Activated CD4-positive, alpha-beta T cell treated with anti-CD3 and anti-CD28 coated beads, Interleukin-2, amount 50 U/mL, for 16 hours (primary cell): Measurements from ENCODE around the gene DCST2.

ENCODE experiments used
- DNase-seq: peaks from one replicate; pipeline ENCODE4 v3.0.0-alpha.2; 2020

The DCST2 gene

DNA sequence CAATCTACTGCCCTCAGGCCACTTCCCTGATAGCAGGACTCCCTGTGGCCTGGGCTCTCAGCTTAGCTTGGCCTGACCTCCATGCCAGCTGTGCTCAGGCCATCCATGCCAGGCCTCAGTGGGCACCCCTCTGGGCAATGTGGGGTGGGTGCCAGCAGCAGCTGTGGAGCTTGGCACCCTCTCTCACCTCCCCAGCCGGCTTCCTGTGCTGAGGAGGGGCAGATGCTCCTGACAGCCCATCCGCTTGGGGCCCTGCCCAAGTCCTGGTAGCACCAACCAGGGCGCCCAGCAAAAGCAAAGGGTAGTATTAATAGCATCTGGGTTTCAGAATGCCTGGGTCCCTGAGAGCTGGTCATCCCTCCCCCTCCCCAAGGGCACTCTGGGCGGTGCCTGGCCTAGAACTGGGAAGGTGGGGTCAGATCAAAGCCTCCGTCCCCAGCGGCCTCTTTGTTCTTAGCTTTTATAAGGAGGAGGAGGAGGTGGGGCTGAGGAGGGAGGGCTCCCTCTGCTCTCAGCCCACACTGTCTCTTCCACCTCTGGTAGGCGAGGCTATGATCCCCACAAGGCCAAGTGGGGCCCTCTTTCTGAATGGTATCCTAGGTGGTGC lies 36.1 kb upstream of the DCST2 start:
- no peak for DNase-seq

GRCh38 chr1:155068599-155068998 lies 35.0 kb upstream of the DCST2 start:
- no peak for DNase-seq

DNA sequence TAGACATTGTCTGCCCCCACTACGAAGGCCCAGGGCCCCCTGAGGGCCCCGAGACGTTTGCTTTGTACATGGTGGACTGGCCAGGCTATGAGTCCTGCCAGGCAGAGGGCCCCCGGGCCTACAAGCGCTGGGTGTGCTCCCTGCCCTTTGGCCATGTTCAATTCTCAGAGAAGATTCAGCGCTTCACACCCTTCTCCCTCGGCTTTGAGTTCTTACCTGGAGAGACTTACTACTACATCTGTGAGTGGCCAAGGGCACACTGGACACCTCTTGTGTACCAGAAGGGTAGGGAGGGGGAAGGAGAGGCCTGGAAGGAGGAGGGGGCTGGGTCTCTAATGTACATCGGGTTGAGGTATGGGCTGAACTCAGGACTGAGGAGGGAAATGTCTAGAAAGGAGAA lies 33.2 kb upstream of the DCST2 start:
- no peak for DNase-seq

- no peak for DNase-seq
Observed at GRCh38 chr1:155064832-155065429, 31.4 kb upstream of the DCST2 start.

DNA sequence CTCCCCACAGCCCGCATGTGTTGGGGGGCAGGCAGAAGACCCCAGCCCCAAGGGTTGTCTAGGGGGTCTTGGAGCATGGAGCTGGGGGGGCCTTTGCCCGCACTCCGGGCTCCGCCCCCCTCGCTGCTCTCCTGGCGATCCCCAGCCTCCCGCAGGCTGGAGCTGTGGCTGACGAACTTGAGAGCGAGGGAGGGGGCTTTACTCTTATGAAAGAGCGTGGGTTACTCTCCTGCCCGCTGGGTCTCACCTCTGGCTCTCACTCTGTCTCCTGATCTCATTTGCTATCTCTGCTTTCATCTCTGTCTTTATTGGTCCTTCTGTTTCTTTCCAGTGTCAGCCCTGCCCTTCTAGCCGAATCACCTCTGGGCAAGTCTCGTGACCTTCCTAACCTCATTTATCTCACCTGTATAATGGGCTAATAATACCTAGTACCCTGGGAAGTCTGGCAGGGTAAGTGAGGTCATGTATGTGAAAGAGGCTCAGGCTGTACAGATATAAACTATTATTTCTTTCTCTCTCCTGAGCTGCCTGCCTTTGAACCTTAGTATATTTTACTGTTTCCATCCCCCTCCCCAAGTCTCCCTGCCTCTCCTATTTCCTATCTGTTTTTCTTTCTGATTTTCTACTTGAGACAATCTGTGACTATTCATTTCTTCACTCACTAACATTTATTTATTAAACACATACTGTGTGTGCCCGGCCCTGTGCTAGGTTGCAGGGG lies 30.7 kb upstream of the DCST2 start:
- DNase-seq: no peak

- DNase-seq: peak; percentile 86
Observed at GRCh38 chr1:155063550-155064110, 30.0 kb upstream of the DCST2 start, which contains the start of gene EFNA4. Gene EFNA4 (plus strand): TSS chr1:155063740. CDS start chr1:155063824, 84 bp downstream.

GRCh38 chr1:155062702-155063411 lies 29.3 kb upstream of the DCST2 start:
- DNase-seq: peak; percentile 76

- no peak for DNase-seq
Observed at GRCh38 chr1:155062151-155062686, 28.6 kb upstream of the DCST2 start.

DNA sequence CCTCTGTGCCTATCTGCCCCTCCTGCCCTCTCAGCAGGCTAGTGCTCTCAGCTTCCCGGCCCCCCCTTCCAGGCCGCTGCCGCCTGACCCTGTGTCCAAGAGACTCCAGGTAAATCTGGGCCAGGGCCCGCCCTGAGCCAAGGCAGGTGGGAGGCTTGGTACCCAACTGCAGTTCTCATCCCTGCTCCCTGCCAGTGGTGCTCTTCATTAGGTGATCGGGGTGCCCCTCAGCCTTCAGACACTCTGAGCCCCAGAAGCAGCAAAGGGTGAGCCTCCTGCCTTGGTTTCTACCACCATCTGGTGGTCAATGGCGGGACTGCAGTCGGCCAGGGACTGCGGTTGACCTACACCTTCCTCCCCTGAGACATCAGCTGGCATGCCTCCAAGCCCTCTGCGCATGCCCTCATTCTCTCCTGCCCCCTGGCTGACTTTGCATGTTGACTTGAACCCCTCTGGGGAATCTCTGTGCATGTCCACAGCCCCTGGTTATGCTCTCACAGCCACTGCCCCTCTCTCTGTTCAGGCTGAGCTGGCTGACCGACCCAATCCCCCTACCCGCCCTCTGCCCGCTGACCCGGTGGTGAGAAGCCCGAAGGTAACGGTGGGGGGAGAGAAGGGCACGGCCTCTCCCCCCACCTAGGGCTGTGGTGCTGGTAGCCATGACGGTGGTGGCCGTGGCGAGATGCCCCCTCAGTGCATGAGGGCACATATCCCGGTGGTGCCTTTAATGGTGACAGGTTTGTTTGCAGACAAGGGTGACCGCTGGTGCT lies 28.0 kb upstream of the DCST2 start:
- DNase-seq: peak; percentile 95

GRCh38 chr1:155060736-155061135 lies 27.2 kb upstream of the DCST2 start:
- DNase-seq: no peak

DNA sequence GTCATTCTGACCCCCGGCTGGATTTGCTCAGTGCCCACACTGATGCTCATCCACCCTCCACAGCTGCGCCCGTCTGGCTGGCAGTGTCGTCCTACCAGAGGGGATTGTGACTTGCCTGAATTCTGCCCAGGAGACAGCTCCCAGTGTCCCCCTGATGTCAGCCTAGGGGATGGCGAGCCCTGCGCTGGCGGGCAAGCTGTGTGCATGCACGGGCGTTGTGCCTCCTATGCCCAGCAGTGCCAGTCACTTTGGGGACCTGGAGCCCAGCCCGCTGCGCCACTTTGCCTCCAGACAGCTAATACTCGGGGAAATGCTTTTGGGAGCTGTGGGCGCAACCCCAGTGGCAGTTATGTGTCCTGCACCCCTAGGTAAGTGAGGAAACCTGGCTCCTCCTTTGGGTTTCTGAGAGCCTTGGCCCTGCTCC lies 24.2 kb upstream of the DCST2 start:
- DNase-seq: no peak

- no peak for DNase-seq
Observed at GRCh38 chr1:155057104-155057503, 23.5 kb upstream of the DCST2 start.

DNA sequence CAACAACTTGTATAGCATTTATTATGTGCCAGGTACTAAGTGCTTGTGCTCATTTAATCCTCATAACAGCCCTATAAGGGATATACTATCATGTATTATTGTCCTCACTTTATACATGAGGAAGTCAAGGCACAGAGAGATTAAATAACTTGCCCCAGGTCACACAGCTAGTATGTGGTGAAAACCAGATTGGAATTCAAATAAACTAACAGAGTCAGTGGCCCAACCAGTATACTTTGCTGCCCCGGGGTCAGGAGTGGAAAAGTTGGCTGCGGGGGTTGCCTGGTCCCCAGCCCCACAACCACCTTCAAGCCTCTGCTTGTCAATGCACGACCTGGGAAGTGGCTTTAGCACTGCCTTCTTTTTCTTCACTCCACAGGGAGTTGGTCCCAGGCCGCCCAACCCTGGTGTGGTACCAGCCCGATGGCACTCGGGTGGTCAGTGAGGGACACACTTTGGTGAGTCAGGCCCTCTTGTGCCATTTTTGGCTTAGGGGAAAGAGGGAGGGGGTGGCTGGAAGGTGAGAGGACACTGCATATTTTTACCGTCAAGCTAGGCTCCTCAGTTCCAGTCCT lies 20.0 kb upstream of the DCST2 start:
- no peak for DNase-seq

GRCh38 chr1:155052439-155053395 lies 19.1 kb upstream of the DCST2 start:
- DNase-seq: peak; percentile 42

DNA sequence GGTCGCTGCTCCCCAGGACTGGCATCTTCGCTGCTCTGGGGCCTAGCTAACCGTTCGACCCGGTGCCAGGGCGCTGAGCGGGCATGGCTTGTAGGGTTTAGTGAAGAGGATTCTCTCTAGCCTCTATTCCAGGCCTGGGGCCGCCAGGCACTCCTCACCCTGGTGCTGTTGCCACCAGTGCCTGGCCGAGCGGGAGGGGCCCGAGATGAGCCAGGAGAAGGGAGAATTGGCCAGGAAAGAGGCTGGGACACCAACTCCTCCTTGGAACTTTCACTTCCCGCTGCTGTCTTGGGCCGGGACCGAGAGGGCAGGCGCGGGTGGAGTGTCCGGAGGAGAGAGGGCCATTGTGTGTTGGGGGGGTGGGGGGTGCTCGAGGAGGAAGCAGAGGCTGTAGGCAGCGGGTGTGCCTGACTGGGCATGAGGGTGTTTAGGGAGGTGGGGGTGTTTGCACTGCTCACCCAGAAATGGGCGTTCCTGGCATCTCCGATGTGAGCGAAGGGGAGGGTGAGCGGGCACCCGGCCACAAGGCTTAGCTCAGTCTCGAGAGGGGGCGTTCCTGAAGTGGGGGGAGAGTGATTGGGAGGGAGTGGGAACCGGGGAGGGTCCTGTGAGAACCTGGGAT lies 18.3 kb upstream of the DCST2 start:
- peak; percentile 63 for DNase-seq

DNA sequence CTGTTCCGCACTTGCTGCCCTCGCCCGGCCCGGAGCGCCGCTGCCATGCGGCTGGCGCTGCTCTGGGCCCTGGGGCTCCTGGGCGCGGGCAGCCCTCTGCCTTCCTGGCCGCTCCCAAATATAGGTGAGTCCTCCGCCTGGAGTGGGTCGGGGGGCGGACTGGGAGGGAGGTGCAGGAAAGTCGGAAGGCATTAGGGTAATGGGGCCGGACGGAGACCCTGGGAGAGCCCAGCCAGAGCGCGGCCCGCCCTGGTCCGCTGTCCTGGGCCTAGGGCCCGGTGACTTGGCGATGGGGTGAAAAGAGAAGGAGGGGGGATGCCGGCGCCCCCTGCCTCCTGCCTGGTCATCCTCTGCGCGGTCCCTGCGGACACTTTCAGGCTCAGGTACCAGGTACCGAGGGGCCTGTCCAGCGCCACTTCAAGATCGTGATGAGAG lies 17.8 kb upstream of the DCST2 start:
- DNase-seq: no peak

DNA sequence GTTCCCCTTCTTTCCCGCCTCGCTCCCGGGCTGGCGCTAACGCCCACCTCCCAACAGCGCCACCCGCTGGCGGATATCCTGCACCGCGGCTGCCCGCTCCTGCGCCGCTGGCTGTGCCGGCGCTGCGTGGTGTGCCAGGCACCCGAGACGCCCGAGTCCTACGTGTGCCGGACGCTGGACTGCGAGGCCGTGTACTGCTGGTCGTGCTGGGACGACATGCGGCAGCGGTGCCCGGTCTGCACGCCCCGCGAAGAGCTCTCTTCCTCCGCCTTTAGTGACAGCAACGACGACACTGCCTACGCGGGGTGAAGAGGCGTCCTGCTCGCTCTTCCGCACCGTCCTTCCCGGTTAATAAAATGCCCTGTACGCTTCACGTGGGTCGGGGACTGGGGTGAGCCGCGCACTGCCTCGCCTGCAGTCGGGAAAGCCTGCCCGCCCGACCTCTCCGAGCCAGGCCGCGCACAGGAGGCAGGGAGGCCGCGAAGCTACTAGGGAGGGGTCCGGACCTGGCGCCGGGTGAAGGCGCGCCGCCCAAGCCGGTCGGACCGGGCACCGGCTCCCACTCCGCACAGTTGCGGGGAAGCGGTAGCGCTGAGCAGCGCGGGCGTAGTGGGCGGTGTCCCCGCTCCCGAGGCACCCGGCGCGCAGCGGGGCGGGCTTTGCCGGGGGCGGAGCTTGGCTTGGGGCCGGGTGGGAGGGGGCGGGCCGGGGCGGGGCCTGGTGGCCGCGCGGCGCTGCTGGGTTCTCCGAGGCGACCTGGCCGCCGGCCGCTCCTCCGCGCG lies 17.2 kb upstream of the DCST2 start, which contains the start of gene ADAM15:
TSS of gene ADAM15 (plus strand) at position 757 of the 782 bp plus-strand sequence. CDS start 71 bp downstream, outside the sequence.
- peak; percentile 81 for DNase-seq

GRCh38 chr1:155049651-155050559 lies 16.3 kb upstream of the DCST2 start:
- DNase-seq: no peak
